Neural cell (in vitro differentiated cells): ENCODE measurements around the gene MAIP1. TPM values are rescaled to one million over a fixed set of nuclear protein-coding genes. Genes with fewer than 3 reads are reported as not detected.
A peak's percentile ranks its signal among the peaks of the same experiment; 100 is the strongest.

Experiments
- H2AFZ ChIP-seq: fragments of 200-600, 300-800 bp; sonication (generic), shearing (Covaris generic); 2 replicates; pipeline ENCODE4 v1.6.0; 2014; ENCODE audit warnings: low read depth, mild to moderate bottlenecking, antibody characterized with exemption, low read length, moderate library complexity
- H3F3A ChIP-seq: fragments of 200-600 bp; shearing (Covaris generic); 2 replicates; pipeline ENCODE4 v1.6.1; 2016; ENCODE audit warnings: mild to moderate bottlenecking, moderate library complexity, mixed read lengths, antibody characterized with exemption, low read length; ENCODE audit not compliant: insufficient read depth, poor library complexity, severe bottlenecking
- H3K27ac ChIP-seq: fragments of 200-600, 300-800 bp; sonication (generic), shearing (Covaris generic); 2 replicates; pipeline ENCODE4 v1.5.1; 2014; ENCODE audit warnings: mild to moderate bottlenecking, low read length, moderate library complexity
- H3K27me3 ChIP-seq: fragments of 300-800, 200-600 bp; sonication (generic), shearing (Covaris generic); 2 replicates; pipeline ENCODE4 v1.6.0; 2014; ENCODE audit warnings: mild to moderate bottlenecking, low read depth, low read length, moderate library complexity; ENCODE audit not compliant: insufficient read depth
- H3K36me3 ChIP-seq: fragments of 300-800, 200-600 bp; sonication (generic), shearing (Covaris generic); 2 replicates; pipeline ENCODE4 v1.5.1; 2014; ENCODE audit warnings: mild to moderate bottlenecking, antibody characterized with exemption, low read length, moderate library complexity; ENCODE audit not compliant: insufficient read depth
- H3K4me2 ChIP-seq: fragments of 300-800, 200-600 bp; sonication (generic), shearing (Covaris generic); 2 replicates; pipeline ENCODE4 v1.6.0; 2014; ENCODE audit warnings: mild to moderate bottlenecking, low read length
- H3K4me3 ChIP-seq: fragments of 300-800, 200-600 bp; sonication (generic), shearing (Covaris generic); 2 replicates; pipeline ENCODE4 v1.5.1; 2014; ENCODE audit warnings: mild to moderate bottlenecking, low read length, moderate library complexity
- H3K79me2 ChIP-seq: fragments of 200-600 bp; shearing (Covaris generic); replicated peaks from 2 replicates; pipeline ENCODE4 v1.6.0; 2014; ENCODE audit warnings: mild to moderate bottlenecking, low read length, moderate library complexity; ENCODE audit not compliant: insufficient read depth
- H3K9ac ChIP-seq: fragments of 300-800, 200-600 bp; sonication (generic), shearing (Covaris generic); 2 replicates; pipeline ENCODE4 v1.6.1; 2016; ENCODE audit warnings: mild to moderate bottlenecking, low read length, mixed read lengths
- H3K9me2 ChIP-seq: fragments of 200-600 bp; shearing (Covaris generic); 2 replicates; pipeline ENCODE4 v1.6.1; 2016; ENCODE audit warnings: mild to moderate bottlenecking, low read length, mixed read lengths; ENCODE audit not compliant: insufficient read depth
- H3K9me3 ChIP-seq: fragments of 200-600, 300-800 bp; sonication (generic), shearing (Covaris generic); 2 replicates; pipeline ENCODE4 v1.6.1; 2016; ENCODE audit warnings: mild to moderate bottlenecking, mixed run types, low read length, moderate library complexity, mixed read lengths
- H4K20me1 ChIP-seq: fragments of 200-600 bp; shearing (Covaris generic); 2 replicates; pipeline ENCODE4 v1.6.1; 2016; ENCODE audit warnings: mild to moderate bottlenecking, mixed run types; ENCODE audit not compliant: insufficient read depth
- EP300 ChIP-seq: fragments of 450-650 bp; conservative IDR thresholded peaks from 2 replicates; pipeline ENCODE4 v1.6.1; 2014; ENCODE audit warnings: antibody characterized with exemption, mild to moderate bottlenecking, moderate library complexity; ENCODE audit not compliant: poor library complexity, severe bottlenecking
- EZH2 ChIP-seq: fragments of 200-600, 300-800 bp; shearing (Covaris generic), sonication (generic); IDR thresholded peaks from 2 replicates; pipeline ENCODE4 v1.6.1; 2014; ENCODE audit warnings: antibody characterized with exemption, low read length, borderline replicate concordance, mild to moderate bottlenecking; ENCODE audit not compliant: insufficient read depth, poor library complexity, severe bottlenecking
- MXI1 ChIP-seq: fragments of 450-650 bp; conservative IDR thresholded peaks from 2 replicates; pipeline ENCODE4 v1.6.1; 2014; ENCODE audit warnings: antibody characterized with exemption, mild to moderate bottlenecking; ENCODE audit not compliant: poor library complexity, severe bottlenecking
- POLR2AphosphoS5 ChIP-seq: IDR thresholded peaks from 2 replicates; pipeline ENCODE4 v1.6.1; 2012
- RAD21 ChIP-seq: fragments of 450-650 bp; conservative IDR thresholded peaks from 2 replicates; pipeline ENCODE4 v1.6.1; 2014; ENCODE audit warnings: antibody characterized with exemption, mild to moderate bottlenecking, moderate library complexity
- SMC3 ChIP-seq: fragments of 450-650 bp; conservative IDR thresholded peaks from 2 replicates; pipeline ENCODE4 v1.6.1; 2014; ENCODE audit warnings: antibody characterized with exemption, mild to moderate bottlenecking, moderate library complexity; ENCODE audit not compliant: poor library complexity
- TAF1 ChIP-seq: IDR thresholded peaks from 2 replicates; pipeline ENCODE4 v1.6.1; 2012; ENCODE audit warnings: low read depth
- polyA minus RNA-seq: library from RNA; depleted of rRNA, polyadenylated mRNA; stranded (reverse); fragments of >200 nt; gene quantifications from 2 replicates; pipeline ENCODE4 v1.2.3, GENCODE V29; 2014
- polyA plus RNA-seq: library from polyadenylated mRNA; depleted of rRNA; stranded (reverse); fragments of >200 nt; gene quantifications from 2 replicates; pipeline ENCODE4 v1.2.3, GENCODE V29; 2014
- TF ChIP-seq, protein P1 (sequence below): IDR thresholded peaks from 2 replicates; pipeline ENCODE4 v1.6.1; 2012; ENCODE audit warnings: borderline replicate concordance
- TF ChIP-seq, protein P2 (sequence below): fragments of 450-650 bp; IDR thresholded peaks from 2 replicates; pipeline ENCODE4 v1.5.1; 2014; ENCODE audit warnings: antibody characterized with exemption, mild to moderate bottlenecking, moderate library complexity; ENCODE audit not compliant: poor library complexity, severe bottlenecking

Gene MAIP1, protein sequence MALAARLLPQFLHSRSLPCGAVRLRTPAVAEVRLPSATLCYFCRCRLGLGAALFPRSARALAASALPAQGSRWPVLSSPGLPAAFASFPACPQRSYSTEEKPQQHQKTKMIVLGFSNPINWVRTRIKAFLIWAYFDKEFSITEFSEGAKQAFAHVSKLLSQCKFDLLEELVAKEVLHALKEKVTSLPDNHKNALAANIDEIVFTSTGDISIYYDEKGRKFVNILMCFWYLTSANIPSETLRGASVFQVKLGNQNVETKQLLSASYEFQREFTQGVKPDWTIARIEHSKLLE
- polyA plus RNA-seq (24.1 and 47.9 TPM in 2 replicates), polyA minus RNA-seq (32.4 and 40.4 TPM in 2 replicates)

DNA sequence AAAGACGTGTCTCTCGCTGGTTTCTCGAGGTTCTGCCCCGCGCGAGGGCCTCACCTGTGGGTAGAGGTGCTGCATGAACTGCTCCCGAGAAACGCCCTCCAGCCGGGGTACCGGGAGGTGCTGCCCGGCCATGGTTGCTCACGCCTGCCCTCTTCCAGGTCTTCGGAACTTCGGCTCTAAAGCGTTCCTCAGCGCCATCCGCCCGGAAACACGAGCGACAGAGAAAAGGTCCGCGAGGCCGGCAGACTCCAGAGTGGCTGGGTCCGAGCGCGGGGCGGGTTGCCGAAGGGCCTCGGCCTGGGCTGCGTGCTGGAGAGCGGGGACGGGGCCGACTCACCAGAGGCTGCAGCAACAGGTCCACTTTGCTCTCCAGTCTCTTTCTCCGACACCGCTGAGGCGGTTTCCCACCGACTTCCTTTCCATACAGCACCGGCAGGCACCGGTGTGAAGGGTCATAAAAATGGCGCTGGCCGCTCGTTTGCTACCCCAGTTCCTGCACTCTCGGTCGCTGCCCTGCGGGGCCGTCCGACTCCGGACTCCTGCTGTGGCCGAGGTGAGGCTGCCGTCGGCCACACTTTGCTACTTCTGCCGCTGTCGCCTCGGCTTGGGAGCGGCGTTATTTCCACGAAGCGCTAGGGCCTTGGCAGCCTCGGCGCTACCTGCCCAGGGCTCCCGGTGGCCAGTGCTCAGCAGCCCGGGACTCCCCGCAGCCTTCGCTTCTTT is at the start of gene MAIP1, which contains the start of gene TYW5:
TSS of gene MAIP1 (plus strand) at position 244 of the 723 bp plus-strand sequence. CDS start at position 461, 217 bp downstream.
TSS of gene TYW5 (minus strand) at position 153 of the 723 bp plus-strand sequence. CDS start at position 132, 21 bp downstream.
- Histone ChIP-seq H3F3A (no peaks in the 10 kb centered on the region), H3K27ac (peak within 1 kb of the TSS; percentile 87), H3K36me3 (peaks cover 6% of the 10 kb centered on the region), H3K4me3 (peak within 1 kb of the TSS; percentile 88), H3K27me3 (no peaks in the 10 kb centered on the region), H3K9me2 (no peaks in the 10 kb centered on the region), H3K4me2 (peak within 1 kb of the TSS; percentile 75), H4K20me1 (no peaks in the 10 kb centered on the region), H2AFZ (peak within 1 kb of the TSS; percentile 66), H3K9me3 (no peaks in the 10 kb centered on the region), H3K79me2 (peaks cover 44% of the 10 kb centered on the region), H3K9ac (peak within 1 kb of the TSS; percentile 83)
- TF ChIP-seq POLR2AphosphoS5 (peak; percentile 75), MXI1 (peak; percentile 91), SMC3 (peak; percentile 46), TAF1 (peak; percentile 90), EP300 (peak; percentile 28), RAD21 (no peak), EZH2 (no peak)
- TF ChIP-seq, protein P1, sequence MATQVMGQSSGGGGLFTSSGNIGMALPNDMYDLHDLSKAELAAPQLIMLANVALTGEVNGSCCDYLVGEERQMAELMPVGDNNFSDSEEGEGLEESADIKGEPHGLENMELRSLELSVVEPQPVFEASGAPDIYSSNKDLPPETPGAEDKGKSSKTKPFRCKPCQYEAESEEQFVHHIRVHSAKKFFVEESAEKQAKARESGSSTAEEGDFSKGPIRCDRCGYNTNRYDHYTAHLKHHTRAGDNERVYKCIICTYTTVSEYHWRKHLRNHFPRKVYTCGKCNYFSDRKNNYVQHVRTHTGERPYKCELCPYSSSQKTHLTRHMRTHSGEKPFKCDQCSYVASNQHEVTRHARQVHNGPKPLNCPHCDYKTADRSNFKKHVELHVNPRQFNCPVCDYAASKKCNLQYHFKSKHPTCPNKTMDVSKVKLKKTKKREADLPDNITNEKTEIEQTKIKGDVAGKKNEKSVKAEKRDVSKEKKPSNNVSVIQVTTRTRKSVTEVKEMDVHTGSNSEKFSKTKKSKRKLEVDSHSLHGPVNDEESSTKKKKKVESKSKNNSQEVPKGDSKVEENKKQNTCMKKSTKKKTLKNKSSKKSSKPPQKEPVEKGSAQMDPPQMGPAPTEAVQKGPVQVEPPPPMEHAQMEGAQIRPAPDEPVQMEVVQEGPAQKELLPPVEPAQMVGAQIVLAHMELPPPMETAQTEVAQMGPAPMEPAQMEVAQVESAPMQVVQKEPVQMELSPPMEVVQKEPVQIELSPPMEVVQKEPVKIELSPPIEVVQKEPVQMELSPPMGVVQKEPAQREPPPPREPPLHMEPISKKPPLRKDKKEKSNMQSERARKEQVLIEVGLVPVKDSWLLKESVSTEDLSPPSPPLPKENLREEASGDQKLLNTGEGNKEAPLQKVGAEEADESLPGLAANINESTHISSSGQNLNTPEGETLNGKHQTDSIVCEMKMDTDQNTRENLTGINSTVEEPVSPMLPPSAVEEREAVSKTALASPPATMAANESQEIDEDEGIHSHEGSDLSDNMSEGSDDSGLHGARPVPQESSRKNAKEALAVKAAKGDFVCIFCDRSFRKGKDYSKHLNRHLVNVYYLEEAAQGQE, result peak; percentile 67
- TF ChIP-seq, protein P2, sequence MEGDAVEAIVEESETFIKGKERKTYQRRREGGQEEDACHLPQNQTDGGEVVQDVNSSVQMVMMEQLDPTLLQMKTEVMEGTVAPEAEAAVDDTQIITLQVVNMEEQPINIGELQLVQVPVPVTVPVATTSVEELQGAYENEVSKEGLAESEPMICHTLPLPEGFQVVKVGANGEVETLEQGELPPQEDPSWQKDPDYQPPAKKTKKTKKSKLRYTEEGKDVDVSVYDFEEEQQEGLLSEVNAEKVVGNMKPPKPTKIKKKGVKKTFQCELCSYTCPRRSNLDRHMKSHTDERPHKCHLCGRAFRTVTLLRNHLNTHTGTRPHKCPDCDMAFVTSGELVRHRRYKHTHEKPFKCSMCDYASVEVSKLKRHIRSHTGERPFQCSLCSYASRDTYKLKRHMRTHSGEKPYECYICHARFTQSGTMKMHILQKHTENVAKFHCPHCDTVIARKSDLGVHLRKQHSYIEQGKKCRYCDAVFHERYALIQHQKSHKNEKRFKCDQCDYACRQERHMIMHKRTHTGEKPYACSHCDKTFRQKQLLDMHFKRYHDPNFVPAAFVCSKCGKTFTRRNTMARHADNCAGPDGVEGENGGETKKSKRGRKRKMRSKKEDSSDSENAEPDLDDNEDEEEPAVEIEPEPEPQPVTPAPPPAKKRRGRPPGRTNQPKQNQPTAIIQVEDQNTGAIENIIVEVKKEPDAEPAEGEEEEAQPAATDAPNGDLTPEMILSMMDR, result peak; percentile 63

DNA sequence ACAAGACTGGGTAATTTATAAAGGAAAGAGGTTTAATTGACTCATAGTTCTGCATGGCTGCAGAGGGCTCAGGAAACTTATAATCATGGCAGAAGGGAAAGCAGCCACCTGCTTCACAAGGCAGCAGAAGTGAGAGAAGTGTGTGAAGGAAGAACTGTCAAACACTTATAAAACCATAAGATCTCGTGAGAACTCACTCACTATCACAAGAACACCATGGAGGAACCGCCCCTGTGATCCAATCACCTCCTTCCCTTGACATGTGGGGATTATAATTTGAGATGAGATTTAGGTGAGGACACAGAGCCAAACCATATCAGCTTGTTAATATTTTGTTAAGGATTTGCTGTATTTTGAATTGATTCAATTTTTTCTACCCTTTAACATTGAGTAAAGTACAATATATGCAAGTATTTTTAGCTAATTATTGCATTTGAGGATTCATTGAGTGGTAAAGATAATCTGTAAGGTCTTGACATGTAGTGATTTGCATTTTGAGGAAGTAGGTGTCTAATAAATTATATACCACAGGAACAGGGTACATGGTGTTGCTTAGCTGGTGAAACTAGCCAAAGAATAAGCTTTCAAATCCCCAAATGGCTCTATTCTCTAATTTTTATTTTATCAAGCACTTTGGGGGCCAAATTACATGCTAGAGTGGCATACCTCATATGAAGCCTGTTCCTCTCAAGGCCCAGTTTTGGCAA is 48.2 kb upstream of the MAIP1 start:
- Histone ChIP-seq H2AFZ (no peak overlapping the region), H3K9ac (no peak overlapping the region), H3K4me2 (no peak overlapping the region), H4K20me1 (no peaks in the 10 kb centered on the region), H3K27me3 (no peaks in the 10 kb centered on the region), H3K79me2 (peaks cover 2% of the 10 kb centered on the region), H3K9me3 (no peaks in the 10 kb centered on the region), H3K27ac (no peak overlapping the region), H3F3A (no peaks in the 10 kb centered on the region), H3K4me3 (no peak overlapping the region), H3K9me2 (no peaks in the 10 kb centered on the region), H3K36me3 (no peaks in the 10 kb centered on the region)
- TF ChIP-seq, protein P1, result no peak
- TF ChIP-seq, protein P2, result no peak
- TF ChIP-seq SMC3 (no peak), EP300 (no peak), POLR2AphosphoS5 (no peak), MXI1 (no peak), EZH2 (no peak), TAF1 (no peak), RAD21 (no peak)
